Upper lobe of left lung (tissue), 4 donors: ENCODE data around the gene SAV1.

Source experiments
- EP300 ChIP-seq, 4 donors: sonication (generic); formaldehyde crosslinking; IDR thresholded peaks; one replicate each; pipeline ENCODE4 v1.5.1; 2017; ENCODE audit warnings: antibody characterized with exemption in 4 of 4, control low read depth in 2 of 4
- POLR2A ChIP-seq, 4 donors: fragments of 450-650 bp; IDR thresholded peaks; one replicate each; pipeline ENCODE4 v1.5.1; 2016 to 2017; ENCODE audit warnings: antibody characterized with exemption in 4 of 4, mild to moderate bottlenecking in 2 of 4
- TF ChIP-seq, protein P1 (sequence below), 6 experiments: fragments of 450-650 bp in 4 of 6; fragments of 200-600 bp in 2 of 6; sonication (generic) in 2 of 6; IDR thresholded peaks; one replicate each; pipeline ENCODE4 v1.5.1; 2016 to 2019; ENCODE audit warnings: antibody characterized with exemption in 6 of 6

- TF ChIP-seq, protein P1, sequence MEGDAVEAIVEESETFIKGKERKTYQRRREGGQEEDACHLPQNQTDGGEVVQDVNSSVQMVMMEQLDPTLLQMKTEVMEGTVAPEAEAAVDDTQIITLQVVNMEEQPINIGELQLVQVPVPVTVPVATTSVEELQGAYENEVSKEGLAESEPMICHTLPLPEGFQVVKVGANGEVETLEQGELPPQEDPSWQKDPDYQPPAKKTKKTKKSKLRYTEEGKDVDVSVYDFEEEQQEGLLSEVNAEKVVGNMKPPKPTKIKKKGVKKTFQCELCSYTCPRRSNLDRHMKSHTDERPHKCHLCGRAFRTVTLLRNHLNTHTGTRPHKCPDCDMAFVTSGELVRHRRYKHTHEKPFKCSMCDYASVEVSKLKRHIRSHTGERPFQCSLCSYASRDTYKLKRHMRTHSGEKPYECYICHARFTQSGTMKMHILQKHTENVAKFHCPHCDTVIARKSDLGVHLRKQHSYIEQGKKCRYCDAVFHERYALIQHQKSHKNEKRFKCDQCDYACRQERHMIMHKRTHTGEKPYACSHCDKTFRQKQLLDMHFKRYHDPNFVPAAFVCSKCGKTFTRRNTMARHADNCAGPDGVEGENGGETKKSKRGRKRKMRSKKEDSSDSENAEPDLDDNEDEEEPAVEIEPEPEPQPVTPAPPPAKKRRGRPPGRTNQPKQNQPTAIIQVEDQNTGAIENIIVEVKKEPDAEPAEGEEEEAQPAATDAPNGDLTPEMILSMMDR (IDR thresholded peaks at IDR 0.05) = no peak
- TF ChIP-seq EP300 (IDR thresholded peaks at IDR 0.05) (no peak), POLR2A (IDR thresholded peaks at IDR 0.05) (no peak)
These were observed 10.4 kb downstream of the SAV1 start for GRCh38 chr14:50657753-50658152.
